ENCODE data around the gene HYAL1. TPM values are rescaled to one million over a fixed set of nuclear protein-coding genes. Genes with fewer than 3 reads are reported as not detected.
A peak's percentile ranks its signal among the peaks of the same experiment; 100 is the strongest.

The HYAL1 gene
- total RNA-seq, 1 donor from 2014 or later = 58.2 TPM

- ATAC-seq (no peak), DNase-seq (no peak)
- H3K4me3 ChIP-seq = peak overlapping the region; percentile 70
- peaks cover 23% of the 10 kb centered on the region for H3K36me3 ChIP-seq
- TF ChIP-seq CTCF (IDR thresholded peaks at IDR 0.05) = no peak
- no peaks in the 10 kb centered on the region for H3K9me3 ChIP-seq
- H3K27me3 ChIP-seq (ENCODE audit: low read depth) = no peaks in the 10 kb centered on the region
- intact Hi-C loops (cut with DNase I) = no loop called here
- H3K4me1 ChIP-seq = peaks cover 34% of the 10 kb centered on the region
- H3K27ac ChIP-seq = peak overlapping the region; percentile 87
Measured at GRCh38 chr3:50293079-50293801, 10.1 kb downstream of the HYAL1 start.

- Histone ChIP-seq H3K9me3 (no peaks in the 10 kb centered on the region), H3K4me1 (peaks cover 26% of the 10 kb centered on the region), H3K4me3 (peak within 1 kb of the TSS; percentile 70), H3K27ac (peak within 1 kb of the TSS; percentile 87), H3K27me3 (ENCODE audit: low read depth) (no peaks in the 10 kb centered on the region), H3K36me3 (peaks cover 32% of the 10 kb centered on the region)
- ATAC-seq = peak; percentile 97
- intact Hi-C loops (cut with DNase I) = no loop called here
- peak; percentile 99 for DNase-seq
- TF ChIP-seq CTCF (IDR thresholded peaks at IDR 0.05) = no peak
Measured at GRCh38 chr3:50292159-50293078, 11.0 kb downstream of the HYAL1 start, which contains the start of gene IFRD2. IFRD2 (minus strand) TSS chr3:50292429; CDS start chr3:50292274, 155 bp downstream.

GRCh38 chr3:50290161-50290641, 13.2 kb downstream of the HYAL1 start:
- DNase-seq = no peak
- H3K4me3 ChIP-seq = no peak overlapping the region
- intact Hi-C loops (cut with DNase I) = no loop called here

GRCh38 chr3:50289130-50289529, 14.2 kb downstream of the HYAL1 start:
- H3K27ac ChIP-seq = no peak overlapping the region
- no peak for ATAC-seq

More at GRCh38 chr3:50290161-50290641, 13.2 kb downstream of the HYAL1 start:
- Histone ChIP-seq H3K9me3 (no peaks in the 10 kb centered on the region), H3K36me3 (peaks cover 42% of the 10 kb centered on the region), H3K4me1 (peaks cover 26% of the 10 kb centered on the region), H3K27me3 (ENCODE audit: low read depth) (no peaks in the 10 kb centered on the region), H3K27ac (no peak overlapping the region)
- TF ChIP-seq CTCF (IDR thresholded peaks at IDR 0.05) = no peak
- ATAC-seq = no peak

More at GRCh38 chr3:50289130-50289529, 14.2 kb downstream of the HYAL1 start:
- no peaks in the 10 kb centered on the region for H3K27me3 ChIP-seq (ENCODE audit: low read depth)
- TF ChIP-seq CTCF (IDR thresholded peaks at IDR 0.05) = no peak
- H3K9me3 ChIP-seq = no peaks in the 10 kb centered on the region
- H3K36me3 ChIP-seq = peaks cover 42% of the 10 kb centered on the region
- H3K4me1 ChIP-seq = peaks cover 26% of the 10 kb centered on the region
- H3K4me3 ChIP-seq = no peak overlapping the region
- intact Hi-C loops (cut with DNase I) = no loop called here
- DNase-seq = no peak
